ENCODE results near the gene NRG3.

Gene NRG3

DNA sequence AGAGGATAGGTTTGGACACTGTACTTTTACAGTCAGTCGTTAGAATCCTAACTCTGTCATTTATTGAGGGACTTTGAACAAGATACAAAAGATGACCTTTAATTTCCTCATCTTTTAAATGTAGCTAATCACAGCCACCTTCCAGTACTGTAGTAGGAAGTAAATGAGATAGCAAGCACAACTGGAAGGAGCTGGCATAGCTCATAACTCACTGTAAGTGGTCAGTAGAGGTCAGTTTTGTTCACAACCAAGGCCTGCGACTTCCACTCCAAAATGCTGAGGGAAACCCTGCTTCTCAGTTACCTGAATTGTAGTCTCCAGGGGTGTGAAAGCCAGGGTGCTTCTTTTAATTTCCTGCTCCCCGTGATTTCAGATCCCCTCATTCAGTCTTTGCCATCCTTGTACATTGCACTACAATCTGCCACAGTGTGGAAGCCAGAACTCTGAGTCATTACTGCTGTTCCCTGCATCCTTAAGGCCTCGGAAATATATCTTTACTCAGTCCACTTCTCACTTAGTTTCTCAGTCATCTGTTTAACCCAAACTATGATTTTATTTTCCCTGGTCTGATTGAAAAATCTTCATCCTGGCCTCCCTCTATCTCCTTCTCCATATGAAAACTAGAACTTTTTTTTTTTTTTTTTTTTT is 361.2 kb downstream of the NRG3 start:
- H3K4me3 ChIP-seq (ENCODE audit: low read depth, low read length): no peak overlapping the region
- no peak for DNase-seq (ENCODE audit: low read depth)
- TF ChIP-seq, protein P1, sequence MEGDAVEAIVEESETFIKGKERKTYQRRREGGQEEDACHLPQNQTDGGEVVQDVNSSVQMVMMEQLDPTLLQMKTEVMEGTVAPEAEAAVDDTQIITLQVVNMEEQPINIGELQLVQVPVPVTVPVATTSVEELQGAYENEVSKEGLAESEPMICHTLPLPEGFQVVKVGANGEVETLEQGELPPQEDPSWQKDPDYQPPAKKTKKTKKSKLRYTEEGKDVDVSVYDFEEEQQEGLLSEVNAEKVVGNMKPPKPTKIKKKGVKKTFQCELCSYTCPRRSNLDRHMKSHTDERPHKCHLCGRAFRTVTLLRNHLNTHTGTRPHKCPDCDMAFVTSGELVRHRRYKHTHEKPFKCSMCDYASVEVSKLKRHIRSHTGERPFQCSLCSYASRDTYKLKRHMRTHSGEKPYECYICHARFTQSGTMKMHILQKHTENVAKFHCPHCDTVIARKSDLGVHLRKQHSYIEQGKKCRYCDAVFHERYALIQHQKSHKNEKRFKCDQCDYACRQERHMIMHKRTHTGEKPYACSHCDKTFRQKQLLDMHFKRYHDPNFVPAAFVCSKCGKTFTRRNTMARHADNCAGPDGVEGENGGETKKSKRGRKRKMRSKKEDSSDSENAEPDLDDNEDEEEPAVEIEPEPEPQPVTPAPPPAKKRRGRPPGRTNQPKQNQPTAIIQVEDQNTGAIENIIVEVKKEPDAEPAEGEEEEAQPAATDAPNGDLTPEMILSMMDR (conservative IDR thresholded peaks at IDR 0.05; ENCODE audit: low read depth, low read length): no peak

DNA sequence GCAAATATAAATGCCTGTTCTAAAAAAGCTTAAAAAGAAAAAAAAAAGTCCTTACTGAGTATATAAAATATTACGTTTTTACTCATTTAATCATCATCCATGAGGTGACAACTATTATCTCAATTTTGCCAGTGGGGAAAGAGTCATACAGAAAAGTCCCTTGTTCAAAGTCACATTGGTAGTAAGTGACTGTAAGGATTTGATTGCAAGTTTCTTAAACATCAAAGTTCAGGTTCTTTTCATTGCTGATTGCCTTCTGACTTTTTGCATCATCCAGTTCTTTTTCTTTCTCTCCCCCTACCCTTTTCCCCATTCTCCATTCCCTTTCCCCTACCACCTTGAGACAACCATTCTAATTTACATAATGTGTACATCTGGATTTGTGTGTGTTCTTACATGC is 363.3 kb downstream of the NRG3 start:
- DNase-seq (ENCODE audit: low read depth): no peak
- no peak overlapping the region for H3K4me3 ChIP-seq (ENCODE audit: low read depth, low read length)
- TF ChIP-seq, protein P1 (conservative IDR thresholded peaks at IDR 0.05; ENCODE audit: low read depth, low read length): no peak

DNA sequence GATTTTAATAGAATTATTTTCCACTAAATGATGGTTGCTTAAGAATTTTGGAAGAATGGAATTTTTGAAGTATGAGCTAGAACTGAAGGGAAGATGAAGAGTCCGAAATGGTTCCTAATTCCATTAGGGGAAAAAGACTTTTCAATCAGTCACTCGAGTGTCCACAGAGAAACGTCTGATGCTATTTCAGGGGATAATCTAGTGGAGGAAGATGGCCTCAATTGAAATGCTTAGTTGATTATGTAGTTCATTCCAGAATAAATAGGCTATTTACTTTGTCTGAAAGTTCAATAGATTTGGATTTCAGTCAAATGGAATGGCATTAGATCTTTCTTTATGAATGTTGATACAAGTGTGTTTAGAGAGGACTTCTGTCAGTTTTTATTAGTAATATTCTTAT is 365.4 kb downstream of the NRG3 start:
- TF ChIP-seq, protein P1 (conservative IDR thresholded peaks at IDR 0.05; ENCODE audit: low read depth, low read length): no peak
- no peak for DNase-seq (ENCODE audit: low read depth)
- H3K4me3 ChIP-seq (ENCODE audit: low read depth, low read length): no peak overlapping the region

DNA sequence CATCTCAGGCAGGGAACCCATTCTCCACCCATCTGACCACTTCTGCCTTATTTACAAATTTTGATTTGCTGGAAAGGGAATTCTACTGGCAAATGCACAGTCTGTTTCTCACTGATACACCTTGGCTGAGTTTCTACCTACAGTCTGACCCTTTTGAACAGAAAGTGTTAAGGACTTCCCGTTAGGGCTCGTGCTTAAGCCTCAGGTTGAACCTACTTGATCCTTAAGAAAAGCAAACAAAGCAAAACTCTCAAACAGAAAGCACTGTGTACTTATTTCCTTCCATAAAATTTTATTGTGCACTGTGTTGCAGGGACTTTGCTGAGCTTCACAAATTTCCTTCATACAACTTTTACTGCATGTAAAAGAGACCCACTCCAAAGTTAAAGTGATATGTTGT is 367.8 kb downstream of the NRG3 start:
- no peak overlapping the region for H3K4me3 ChIP-seq (ENCODE audit: low read depth, low read length)
- DNase-seq (ENCODE audit: low read depth): no peak
- TF ChIP-seq, protein P1 (conservative IDR thresholded peaks at IDR 0.05; ENCODE audit: low read depth, low read length): no peak

DNA sequence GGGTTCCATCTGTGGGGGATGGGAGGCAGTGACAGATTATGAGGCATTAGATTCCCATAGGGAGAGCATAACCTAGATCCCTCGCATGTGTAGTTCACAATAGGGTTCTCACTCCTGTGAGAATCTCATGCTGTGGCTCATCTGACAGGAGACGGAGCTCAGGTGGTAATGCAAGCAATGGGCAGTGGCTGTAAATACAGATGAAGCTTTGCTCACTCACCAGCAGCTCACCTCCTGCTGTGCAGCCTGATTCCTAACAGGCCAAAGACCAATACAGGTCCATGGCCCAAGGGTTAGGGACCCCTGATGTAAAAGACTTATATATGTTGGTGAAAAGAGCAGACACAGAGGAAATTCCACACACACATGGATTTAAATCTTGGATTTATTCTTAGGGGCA is 370.2 kb downstream of the NRG3 start:
- TF ChIP-seq, protein P1 (conservative IDR thresholded peaks at IDR 0.05; ENCODE audit: low read depth, low read length): no peak
- no peak for DNase-seq (ENCODE audit: low read depth)
- no peak overlapping the region for H3K4me3 ChIP-seq (ENCODE audit: low read depth, low read length)

DNA sequence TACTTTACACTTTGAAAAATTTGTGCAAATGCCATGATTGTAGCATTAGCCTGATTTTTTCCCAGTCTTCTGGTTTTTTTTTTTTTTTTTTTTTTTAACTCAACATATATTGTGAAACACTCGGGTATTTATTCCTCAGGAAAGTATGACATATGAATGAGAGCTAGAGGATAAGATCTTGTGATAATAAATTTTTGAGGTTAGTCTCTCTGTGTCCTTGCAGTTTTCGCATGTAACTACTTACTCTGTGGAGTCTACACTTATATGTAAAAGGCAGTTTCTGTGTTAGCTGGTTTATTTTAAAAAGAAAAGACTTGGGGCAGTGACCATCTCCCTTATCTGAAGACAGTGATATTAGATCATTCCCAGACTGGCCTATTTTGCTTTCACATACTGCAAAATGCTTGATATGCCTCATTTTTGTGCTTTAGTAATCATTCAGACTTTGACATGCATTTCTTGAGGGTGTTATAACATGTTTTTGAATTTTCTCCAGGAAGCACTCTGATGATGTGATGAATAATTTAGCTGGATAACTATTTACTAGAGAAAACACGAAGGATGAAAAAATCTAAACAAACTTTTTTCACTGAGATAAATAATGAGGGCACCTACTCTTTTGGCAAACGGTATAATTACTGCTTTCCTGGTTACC is 371.0 kb downstream of the NRG3 start:
- H3K4me3 ChIP-seq (ENCODE audit: low read depth, low read length): no peak overlapping the region
- DNase-seq (ENCODE audit: low read depth): peak; percentile 48
- TF ChIP-seq, protein P1 (conservative IDR thresholded peaks at IDR 0.05; ENCODE audit: low read depth, low read length): no peak

DNA sequence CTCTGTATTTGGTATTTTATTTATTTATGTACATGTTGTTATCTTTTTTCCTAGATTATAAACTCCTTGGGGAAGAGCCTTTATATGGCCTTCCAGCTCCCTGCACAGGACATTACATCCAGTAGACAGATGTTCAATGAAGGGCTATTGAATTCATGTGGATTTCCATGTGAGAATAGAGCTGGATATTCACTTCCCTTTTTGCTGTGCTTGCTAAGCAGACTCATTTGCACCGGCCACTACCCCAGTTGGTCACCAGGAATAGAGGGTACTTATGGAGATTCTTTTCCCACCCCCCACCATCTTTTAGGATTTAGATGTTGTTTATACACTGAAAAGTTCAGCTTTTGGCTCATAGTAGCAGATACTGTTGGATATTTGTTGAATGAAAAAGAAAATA is 374.1 kb downstream of the NRG3 start:
- TF ChIP-seq, protein P1 (conservative IDR thresholded peaks at IDR 0.05; ENCODE audit: low read depth, low read length): no peak
- no peak overlapping the region for H3K4me3 ChIP-seq (ENCODE audit: low read depth, low read length)
- DNase-seq (ENCODE audit: low read depth): no peak

Measured in choroid plexus epithelial cell (primary cell).